HG03521 (cell line): ENCODE measurements around the gene RFC4.
A peak's percentile ranks its signal among the peaks of the same experiment; 100 is the strongest.

ENCODE experiments used
- ATAC-seq: cut with Tn5 transposase; IDR thresholded peaks from one replicate; pipeline ENCODE4 v1.9.1; 2021; ENCODE audit warnings: mild to moderate bottlenecking, moderate library complexity; ENCODE audit not compliant: unreplicated experiment

The RFC4 gene

GRCh38 chr3:186788482-186789370 is 17.6 kb downstream of the RFC4 start:
- ATAC-seq, result no peak

- ATAC-seq, result no peak
These were observed 18.4 kb downstream of the RFC4 start for GRCh38 chr3:186787642-186788481.

DNA sequence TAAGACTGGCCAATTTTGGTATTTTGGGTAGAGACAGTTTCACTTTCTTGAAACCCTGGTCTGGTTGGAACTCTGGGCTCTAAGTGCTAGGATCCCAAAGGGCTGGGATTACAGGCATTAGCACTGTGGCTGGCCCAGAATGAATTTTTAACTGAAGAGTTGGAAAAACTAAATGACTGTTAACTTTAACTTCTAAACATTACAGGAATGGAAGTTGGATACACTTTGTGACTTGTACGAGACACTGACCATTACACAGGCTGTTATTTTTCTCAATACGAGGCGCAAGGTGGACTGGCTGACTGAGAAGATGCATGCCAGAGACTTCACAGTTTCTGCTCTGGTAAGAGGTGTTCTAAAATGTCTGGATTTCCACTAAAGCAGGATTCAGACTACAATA is 19.4 kb downstream of the RFC4 start:
- ATAC-seq, result no peak

GRCh38 chr3:186785495-186786018 is 20.7 kb downstream of the RFC4 start:
- ATAC-seq, result no peak

- no peak for ATAC-seq
These were observed 21.3 kb downstream of the RFC4 start for GRCh38 chr3:186784820-186785494.

DNA sequence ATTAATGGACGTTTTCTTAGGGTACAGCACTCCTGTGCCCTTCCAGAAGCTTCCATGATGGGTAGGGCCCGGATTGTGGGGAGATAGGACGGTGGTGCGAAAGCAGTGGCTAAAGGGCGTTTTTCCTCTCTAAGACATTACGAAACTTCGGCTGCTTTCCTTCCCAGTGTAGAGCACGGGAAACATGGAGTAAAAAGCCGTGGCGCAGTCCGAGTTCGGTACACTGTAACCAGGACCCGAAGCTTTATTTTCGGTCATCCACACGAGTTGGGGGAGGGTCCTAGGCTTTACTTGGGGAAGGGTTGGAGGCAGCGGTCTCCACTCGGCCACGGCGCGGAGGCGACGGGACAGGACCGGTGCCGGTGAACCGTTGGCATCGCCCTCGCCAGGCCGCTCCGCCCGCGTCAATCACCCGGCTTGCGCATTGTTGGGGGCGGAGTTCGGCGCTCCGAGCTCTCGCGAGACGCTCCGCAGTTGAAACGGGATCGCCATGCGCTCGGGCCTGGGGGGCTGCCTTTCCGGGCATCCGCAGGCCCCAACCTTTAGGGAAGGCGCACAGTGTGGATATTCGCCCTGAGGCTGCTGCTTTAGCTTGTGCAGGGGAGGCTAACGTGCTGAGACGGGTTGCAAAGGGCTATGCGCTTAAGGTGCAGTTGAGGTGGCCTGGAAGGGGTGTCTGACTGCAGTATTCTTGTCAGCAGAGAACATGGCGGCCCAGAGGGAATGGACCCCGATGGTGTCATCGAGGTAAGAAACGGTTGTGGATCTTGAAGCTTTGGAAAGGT is 22.4 kb downstream of the RFC4 start:
- peak; percentile 49 for ATAC-seq

DNA sequence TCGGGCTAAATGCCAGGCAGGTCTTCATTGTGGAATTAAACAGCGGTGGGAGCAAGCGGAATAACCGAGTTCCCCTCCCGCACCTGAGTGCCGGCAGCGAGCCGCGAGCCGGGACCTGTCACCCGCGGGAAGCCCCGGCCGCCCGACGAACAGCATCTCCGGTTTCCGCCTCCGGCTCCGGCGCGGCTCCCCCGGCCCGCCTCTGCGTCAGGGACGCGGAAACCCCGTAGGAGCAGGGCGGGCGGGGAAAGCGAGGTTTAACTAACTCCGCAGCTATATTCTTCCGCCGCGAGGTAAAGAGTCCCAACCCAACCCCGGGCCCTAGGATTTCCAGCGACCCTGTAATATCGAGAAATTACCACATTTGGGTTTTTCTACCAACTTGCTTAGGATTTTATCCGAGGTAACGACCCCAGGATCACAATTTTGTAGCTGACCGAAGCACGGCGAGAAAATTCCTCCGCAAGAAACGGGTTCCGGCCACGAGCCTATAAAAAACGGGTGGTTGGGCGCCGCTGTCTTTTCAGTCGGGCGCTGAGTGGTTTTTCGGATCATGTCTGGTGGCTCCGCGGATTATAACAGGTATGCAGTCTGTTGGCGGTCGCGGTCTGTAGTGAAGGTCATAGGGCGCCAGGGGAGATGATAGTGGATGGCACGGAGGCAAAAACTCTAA is 23.1 kb downstream of the RFC4 start, which contains the start of gene EIF4A2:
Gene EIF4A2 (plus strand): TSS at position 520 of the 673 bp plus-strand sequence. CDS start 34 bp downstream, at position 554.
- ATAC-seq, result peak; percentile 69

DNA sequence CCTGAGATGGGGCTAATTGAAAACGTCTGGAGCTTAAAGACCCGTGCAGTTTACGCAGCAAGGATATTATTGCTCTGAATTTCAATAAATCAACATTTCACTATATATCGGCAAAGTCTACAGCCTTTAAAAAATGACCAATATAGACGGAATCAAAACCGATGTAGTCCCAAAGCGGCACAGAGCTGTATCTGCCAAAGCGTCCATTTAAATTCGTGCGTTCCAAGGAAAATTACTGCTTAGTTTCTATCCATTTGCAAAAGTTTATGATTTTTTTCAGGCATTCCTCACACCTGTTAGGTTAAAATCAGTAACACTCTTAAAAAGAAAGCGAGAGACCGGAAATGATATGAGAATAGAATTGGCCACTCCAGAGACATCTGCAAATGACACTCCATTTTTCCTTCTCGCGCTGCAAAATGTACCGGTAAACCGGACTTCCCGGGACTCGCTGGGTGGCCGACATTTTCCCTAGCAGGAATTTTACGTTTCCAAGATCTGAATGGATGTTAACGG is 23.7 kb downstream of the RFC4 start:
- peak; percentile 10 for ATAC-seq

DNA sequence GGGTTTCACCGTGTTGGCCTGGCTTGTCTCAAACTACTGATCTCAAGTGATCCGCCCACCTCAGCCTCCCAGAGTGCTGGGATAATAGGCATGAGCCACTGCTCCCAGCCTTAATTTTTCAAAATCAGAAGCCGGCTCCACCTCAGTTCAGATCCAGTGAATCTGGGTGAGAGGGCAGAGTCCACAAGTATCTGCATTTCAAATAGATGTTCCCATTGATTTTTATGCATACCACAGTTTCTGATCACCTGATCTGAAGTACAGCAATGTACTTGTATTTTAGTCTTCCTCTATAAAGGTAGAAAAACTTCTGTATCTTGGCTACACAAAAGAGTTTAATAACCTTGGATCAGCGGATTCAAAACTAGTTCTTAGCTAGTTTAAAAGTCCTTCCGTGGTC is 27.1 kb downstream of the RFC4 start:
- ATAC-seq, result no peak

- ATAC-seq, result no peak
These were observed 30.3 kb downstream of the RFC4 start for GRCh38 chr3:186775999-186776398.

GRCh38 chr3:186772701-186773417 is 33.4 kb downstream of the RFC4 start:
- peak; percentile 91 for ATAC-seq

DNA sequence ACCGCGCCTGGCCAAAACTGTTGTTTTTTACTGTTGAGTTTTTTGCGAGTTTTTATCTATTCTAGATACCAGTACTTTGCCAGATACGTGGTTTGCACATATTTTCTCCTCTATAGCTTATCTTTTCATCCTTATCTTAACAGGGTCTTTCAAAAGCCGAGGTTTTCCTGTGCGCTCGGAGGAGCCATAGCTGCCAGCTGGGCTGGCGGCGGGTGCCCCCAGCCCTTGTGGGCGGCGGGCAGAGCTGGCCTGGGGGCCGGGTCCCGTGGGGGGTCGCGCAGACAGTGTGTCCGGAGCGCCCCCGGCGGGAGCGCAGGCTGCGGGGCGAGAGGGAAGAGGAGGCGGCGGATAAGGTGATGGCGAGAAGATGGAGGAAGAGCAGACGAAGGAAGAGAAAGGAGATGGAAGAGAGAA is 34.0 kb downstream of the RFC4 start:
- peak; percentile 10 for ATAC-seq

GRCh38 chr3:186760897-186761447 is 45.3 kb downstream of the RFC4 start:
- no peak for ATAC-seq

GRCh38 chr3:186760141-186760833 is 46.0 kb downstream of the RFC4 start:
- ATAC-seq, result no peak

GRCh38 chr3:186759231-186759930 is 46.9 kb downstream of the RFC4 start:
- no peak for ATAC-seq

- no peak for ATAC-seq
These were observed 48.5 kb downstream of the RFC4 start for GRCh38 chr3:186757686-186758220.

DNA sequence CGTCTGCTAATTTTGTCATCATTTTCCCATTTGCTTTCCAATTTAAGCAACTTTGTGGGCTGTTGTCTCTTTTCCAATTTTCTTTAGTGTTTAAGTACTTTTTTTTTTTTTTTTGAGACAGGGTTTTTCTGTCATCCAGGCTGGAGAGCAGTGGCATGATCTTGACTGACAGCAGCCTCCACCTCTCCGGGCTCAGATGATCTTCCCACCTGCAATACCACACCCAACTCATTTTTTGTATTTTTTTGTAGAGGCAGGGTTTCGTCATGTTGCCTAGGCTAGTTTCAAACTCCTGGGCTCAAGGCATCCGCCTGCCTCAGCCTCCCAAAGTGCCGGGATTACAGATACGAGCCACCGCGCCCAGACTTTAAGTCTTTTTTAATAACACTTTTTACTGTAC is 49.1 kb downstream of the RFC4 start:
- no peak for ATAC-seq
